PC-9 (cell line): ENCODE data around the gene MRPL4. TPM values are rescaled to one million over a fixed set of nuclear protein-coding genes. Genes with fewer than 3 reads are reported as not detected.

Source experiments
- BruUV-seq: library from RNA; stranded (reverse); fragments of 400-500 nt; replicated peaks from 2 replicates; lab custom pipeline; 2021; lab: Mats Ljungman, UMichigan
- CTCF ChIA-PET: fragments of 300-600 bp; sonication (Branson Sonifier 250); formaldehyde crosslinking; loops from one replicate; lab custom pipeline; 2022; ENCODE audit warnings: antibody characterized with exemption; lab: Charles Lee
- POLR2A ChIA-PET: fragments of 300-600 bp; sonication (Branson Sonifier 250); formaldehyde crosslinking; loops from one replicate; lab custom pipeline; 2022; ENCODE audit warnings: antibody characterized with exemption; ENCODE audit not compliant: unreplicated experiment; lab: Charles Lee
- DNase-seq, 2 experiments: peaks; one replicate each; pipeline versions ENCODE4 v3.0.0 to v3.0.0-alpha.2; 2015 to 2022; ENCODE audit warnings: mixed read lengths in 1 of 2
- H2AFZ ChIP-seq: fragments of 200-600 bp; sonication (generic); 2 replicates; pipeline ENCODE4 v1.8.1; 2017; ENCODE audit warnings: antibody characterized with exemption
- H3F3A ChIP-seq: fragments of 200-600 bp; sonication (generic); 2 replicates; pipeline ENCODE4 v1.8.1; 2017; ENCODE audit warnings: antibody characterized with exemption, mild to moderate bottlenecking, low read depth; ENCODE audit not compliant: insufficient read depth
- H3K27ac ChIP-seq: fragments of 200-600 bp; sonication (generic); 2 replicates; pipeline ENCODE4 v1.6.1; 2016; ENCODE audit warnings: mixed run types
- H3K27me3 ChIP-seq: fragments of 200-600 bp; sonication (generic); 2 replicates; pipeline ENCODE4 v1.6.1; 2016; ENCODE audit warnings: low read depth, mixed run types; ENCODE audit not compliant: insufficient read depth
- H3K36me3 ChIP-seq: fragments of 200-600 bp; sonication (generic); 2 replicates; pipeline ENCODE4 v1.6.1; 2016; ENCODE audit warnings: low read depth, mixed run types
- H3K4me1 ChIP-seq: fragments of 200-600 bp; sonication (generic); replicated peaks from 2 replicates; pipeline ENCODE4 v1.6.1; 2016; ENCODE audit warnings: mixed run types; ENCODE audit not compliant: insufficient read depth
- H3K4me2 ChIP-seq: fragments of 200-600 bp; sonication (generic); 2 replicates; pipeline ENCODE4 v1.6.1; 2017; ENCODE audit warnings: mixed run types
- H3K4me3 ChIP-seq: fragments of 200-600 bp; sonication (generic); 2 replicates; pipeline ENCODE4 v1.6.1; 2016; ENCODE audit warnings: mixed run types
- H3K79me2 ChIP-seq: fragments of 200-600 bp; sonication (generic); 2 replicates; pipeline ENCODE4 v1.6.1; 2017; ENCODE audit warnings: low read depth, mixed run types
- H3K9me2 ChIP-seq: fragments of 200-600 bp; sonication (generic); 2 replicates; pipeline ENCODE4 v1.8.1; 2017; ENCODE audit warnings: mild to moderate bottlenecking; ENCODE audit not compliant: insufficient read depth
- H3K9me3 ChIP-seq: fragments of 200-600 bp; sonication (generic); 2 replicates; pipeline ENCODE4 v1.8.1; 2016; ENCODE audit warnings: low read depth; ENCODE audit not compliant: insufficient read depth
- H4K20me1 ChIP-seq: fragments of 200-600 bp; sonication (generic); 2 replicates; pipeline ENCODE4 v1.8.1; 2017; ENCODE audit not compliant: insufficient read depth
- EZH2 ChIP-seq: fragments of 200-600 bp; sonication (generic); IDR thresholded peaks from 2 replicates; pipeline ENCODE4 v1.8.0; 2017; ENCODE audit warnings: antibody characterized with exemption, low read depth
- intact Hi-C: fragments of 100-400 bp; cut with micrococcal nuclease; formaldehyde crosslinking; loops from one replicate; pipeline ENCODE4 v1.10.0; 2022; ENCODE audit not compliant: unreplicated experiment
- total RNA-seq: library from RNA; stranded (reverse); gene quantifications from 2 replicates; pipeline ENCODE4 v1.2.3, GENCODE V29; 2021
- TF ChIP-seq, protein P1 (sequence below): fragments of 200-600 bp; sonication (generic); conservative IDR thresholded peaks from 2 replicates; pipeline ENCODE4 v1.6.1; 2017; ENCODE audit warnings: mixed run types, antibody characterized with exemption, mild to moderate bottlenecking, moderate library complexity

MRPL4 gene
- total RNA-seq, 1 experiment from 2014 or later, result 98.2 TPM

DNA sequence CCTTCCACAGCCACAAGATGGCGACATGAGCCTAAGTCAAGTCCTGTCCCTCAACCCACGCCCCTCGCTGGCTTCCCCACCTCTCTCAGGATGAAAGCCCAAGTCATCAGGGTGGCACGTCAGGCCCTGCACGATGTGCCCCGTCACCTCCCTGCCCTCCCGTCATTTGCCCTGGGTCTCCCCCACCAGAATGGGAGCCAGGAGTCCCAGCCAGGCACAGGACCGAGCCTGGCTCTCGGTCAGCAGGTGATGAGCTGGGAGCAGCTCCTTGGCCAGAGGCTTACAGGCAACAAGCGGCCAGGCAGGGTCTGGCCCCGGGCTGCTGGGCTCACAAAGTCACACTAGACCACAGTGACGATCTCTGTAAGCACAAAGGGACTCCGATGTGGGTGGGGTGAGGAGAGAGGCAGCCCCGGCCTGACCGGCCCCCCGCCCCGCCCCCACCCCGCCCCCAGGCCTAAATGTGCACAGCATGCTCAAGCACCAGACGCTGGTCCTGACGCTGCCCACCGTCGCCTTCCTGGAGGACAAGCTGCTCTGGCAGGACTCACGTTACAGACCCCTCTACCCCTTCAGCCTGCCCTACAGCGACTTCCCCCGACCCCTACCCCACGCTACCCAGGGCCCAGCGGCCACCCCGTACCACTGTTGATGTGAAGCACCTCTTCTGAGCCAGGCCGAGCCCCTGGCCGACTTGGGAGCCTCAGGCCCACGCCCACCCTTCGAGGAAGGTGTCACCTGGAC, 7.3 kb downstream of the MRPL4 start:
- POLR2A ChIA-PET, result interaction anchor here (0.5 to 0.6 kb wide), 3 partner anchors 17 to 433 kb away, joined by 3 to 22 read pairs (median 3); no protein-coding TSS in a partner anchor

DNA sequence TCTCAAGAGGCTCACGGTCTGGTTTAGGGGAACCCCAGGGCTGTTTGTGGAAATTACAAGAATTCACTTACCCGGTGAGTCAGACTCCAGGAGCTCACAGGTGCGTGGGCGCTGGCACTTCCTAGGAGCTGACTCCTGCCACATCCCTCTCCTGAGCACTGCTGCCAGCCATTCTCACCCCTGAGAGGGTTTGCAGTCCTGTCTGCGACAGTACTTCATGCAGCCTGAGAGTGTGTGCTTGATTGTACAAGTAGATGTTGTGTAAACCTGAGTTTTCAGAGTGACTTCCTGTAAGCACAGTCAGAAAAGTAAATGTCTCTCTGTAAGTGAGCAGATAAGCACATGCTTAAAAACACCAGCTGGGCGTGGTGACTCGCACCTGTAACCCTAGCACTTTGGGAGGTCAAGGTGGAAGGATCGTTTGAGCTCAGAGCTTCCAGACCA, 8.1 kb downstream of the MRPL4 start:
- DNase-seq, result peak in 1 of 2 experiments; percentile 76
- H3K4me3 ChIP-seq, result no peak overlapping the region
- H3K36me3 ChIP-seq, result peaks cover 3% of the 10 kb centered on the region; the same call in 1 of the 2 replicates
- H3K79me2 ChIP-seq, result no peaks in the 10 kb centered on the region
- ChIA-PET POLR2A (interaction anchor here (0.6 to 0.8 kb wide), 5 partner anchors 31 to 490 kb away, joined by 3 to 10 read pairs (median 4); no protein-coding TSS in a partner anchor), CTCF (interaction anchor here (0.6 to 3.2 kb wide), 8 partner anchors 10 to 140 kb away, joined by 3 to 30 read pairs (median 6); partner anchors contain the start of genes ICAM5 and TYK2)
- no peak overlapping the region for H3K4me2 ChIP-seq
- intact Hi-C loops, result loop anchor here (10.0 kb wide), 1 partner anchor 305 kb away; the partner anchor contains the start of genes CDKN2D and KRI1
- no peaks in the 10 kb centered on the region for H3K9me3 ChIP-seq
- H2AFZ ChIP-seq, result no peak overlapping the region
- no peaks in the 10 kb centered on the region for H3K27me3 ChIP-seq
- no TSS peak for BruUV-seq
- H3K9me2 ChIP-seq, result no peaks in the 10 kb centered on the region
- H3K27ac ChIP-seq, result 0 out of 2 replicates have a peak overlapping the region, but pooled peaks have one; percentile 5
- peaks cover 49% of the 10 kb centered on the region for H3F3A ChIP-seq
- no peak for TF ChIP-seq EZH2
- TF ChIP-seq, protein P1, sequence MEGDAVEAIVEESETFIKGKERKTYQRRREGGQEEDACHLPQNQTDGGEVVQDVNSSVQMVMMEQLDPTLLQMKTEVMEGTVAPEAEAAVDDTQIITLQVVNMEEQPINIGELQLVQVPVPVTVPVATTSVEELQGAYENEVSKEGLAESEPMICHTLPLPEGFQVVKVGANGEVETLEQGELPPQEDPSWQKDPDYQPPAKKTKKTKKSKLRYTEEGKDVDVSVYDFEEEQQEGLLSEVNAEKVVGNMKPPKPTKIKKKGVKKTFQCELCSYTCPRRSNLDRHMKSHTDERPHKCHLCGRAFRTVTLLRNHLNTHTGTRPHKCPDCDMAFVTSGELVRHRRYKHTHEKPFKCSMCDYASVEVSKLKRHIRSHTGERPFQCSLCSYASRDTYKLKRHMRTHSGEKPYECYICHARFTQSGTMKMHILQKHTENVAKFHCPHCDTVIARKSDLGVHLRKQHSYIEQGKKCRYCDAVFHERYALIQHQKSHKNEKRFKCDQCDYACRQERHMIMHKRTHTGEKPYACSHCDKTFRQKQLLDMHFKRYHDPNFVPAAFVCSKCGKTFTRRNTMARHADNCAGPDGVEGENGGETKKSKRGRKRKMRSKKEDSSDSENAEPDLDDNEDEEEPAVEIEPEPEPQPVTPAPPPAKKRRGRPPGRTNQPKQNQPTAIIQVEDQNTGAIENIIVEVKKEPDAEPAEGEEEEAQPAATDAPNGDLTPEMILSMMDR, result no peak
- 0 out of 2 replicates have a peak, but pooled peaks cover 3% of the 10 kb centered on the region for H4K20me1 ChIP-seq
- peaks cover 18% of the 10 kb centered on the region for H3K4me1 ChIP-seq

More for the DNA sequence above, 7.3 kb downstream of the MRPL4 start:
- BruUV-seq, result no TSS peak
- CTCF ChIA-PET, result interaction anchor here (0.5 to 3.2 kb wide), 19 partner anchors 10 to 640 kb away, joined by 3 to 30 read pairs (median 5); partner anchors contain the start of genes ICAM1, ICAM5 and TYK2
- intact Hi-C loops, result loop anchor here (1.0 to 5.0 kb wide), 2 partner anchors 130 to 218 kb away; no protein-coding TSS in a partner anchor
- DNase-seq, result peak; percentile 83 to 86
- Histone ChIP-seq H3K4me1 (peaks cover 18% of the 10 kb centered on the region), H3K36me3 (peaks cover 6% of the 10 kb centered on the region; the same call in 1 of the 2 replicates), H3K9me3 (no peaks in the 10 kb centered on the region), H3K27me3 (no peaks in the 10 kb centered on the region), H3K4me3 (no peak overlapping the region), H3K79me2 (peaks cover under 1% of the 10 kb centered on the region; the same call in 1 of the 2 replicates), H4K20me1 (0 out of 2 replicates have a peak, but pooled peaks cover 3% of the 10 kb centered on the region), H3K4me2 (no peak overlapping the region), H3F3A (peaks cover 49% of the 10 kb centered on the region), H3K27ac (0 out of 2 replicates have a peak overlapping the region, but pooled peaks have one; percentile 5), H3K9me2 (no peaks in the 10 kb centered on the region), H2AFZ (no peak overlapping the region)
- TF ChIP-seq EZH2, result no peak
- TF ChIP-seq, protein P1, result peak; percentile 89

DNA sequence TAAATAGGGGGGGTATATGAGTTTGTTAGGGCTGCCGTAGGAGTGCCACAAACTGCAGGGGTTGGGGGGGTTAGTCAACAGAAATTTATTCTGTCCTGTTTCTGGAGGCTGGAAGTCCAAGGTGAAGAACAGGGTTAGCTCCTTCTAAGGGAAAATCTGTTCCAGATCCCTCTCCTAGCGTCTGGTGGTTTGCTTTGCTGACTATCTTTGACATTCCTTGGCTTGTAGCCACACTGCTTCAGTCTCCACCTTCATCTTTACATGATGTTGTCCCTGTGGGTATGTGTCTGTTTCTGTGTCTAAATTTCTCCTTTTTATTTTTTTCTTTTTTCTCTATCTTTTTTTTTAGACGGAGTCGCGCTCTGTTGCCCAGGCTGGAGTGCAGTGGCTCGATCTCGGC, 10.8 kb downstream of the MRPL4 start:
- no peak for DNase-seq
- no peak overlapping the region for H3K27ac ChIP-seq
- H3K4me2 ChIP-seq, result no peak overlapping the region

More for the DNA sequence above, 10.8 kb downstream of the MRPL4 start:
- 0 out of 2 replicates have a peak, but pooled peaks cover 3% of the 10 kb centered on the region for H4K20me1 ChIP-seq
- H2AFZ ChIP-seq, result no peak overlapping the region
- CTCF ChIA-PET, result interaction anchor here (0.7 kb wide), 1 partner anchor 216 kb away, joined by 3 read pairs; no protein-coding TSS in a partner anchor
- peaks cover 32% of the 10 kb centered on the region for H3F3A ChIP-seq
- no peaks in the 10 kb centered on the region for H3K27me3 ChIP-seq
- TF ChIP-seq, protein P1, result no peak
- H3K79me2 ChIP-seq, result no peaks in the 10 kb centered on the region
- no peaks in the 10 kb centered on the region for H3K36me3 ChIP-seq
- intact Hi-C loops, result loop anchor here (10.0 kb wide), 1 partner anchor 302 kb away; the partner anchor contains the start of genes CDKN2D and KRI1
- H3K9me3 ChIP-seq, result no peaks in the 10 kb centered on the region
- no TSS peak for BruUV-seq
- POLR2A ChIA-PET, result no interaction called here
- peaks cover 18% of the 10 kb centered on the region for H3K4me1 ChIP-seq
- H3K9me2 ChIP-seq, result no peaks in the 10 kb centered on the region
- H3K4me3 ChIP-seq, result no peak overlapping the region
